ENCODE results near the gene RHBDD3.

The RHBDD3 gene

DNA sequence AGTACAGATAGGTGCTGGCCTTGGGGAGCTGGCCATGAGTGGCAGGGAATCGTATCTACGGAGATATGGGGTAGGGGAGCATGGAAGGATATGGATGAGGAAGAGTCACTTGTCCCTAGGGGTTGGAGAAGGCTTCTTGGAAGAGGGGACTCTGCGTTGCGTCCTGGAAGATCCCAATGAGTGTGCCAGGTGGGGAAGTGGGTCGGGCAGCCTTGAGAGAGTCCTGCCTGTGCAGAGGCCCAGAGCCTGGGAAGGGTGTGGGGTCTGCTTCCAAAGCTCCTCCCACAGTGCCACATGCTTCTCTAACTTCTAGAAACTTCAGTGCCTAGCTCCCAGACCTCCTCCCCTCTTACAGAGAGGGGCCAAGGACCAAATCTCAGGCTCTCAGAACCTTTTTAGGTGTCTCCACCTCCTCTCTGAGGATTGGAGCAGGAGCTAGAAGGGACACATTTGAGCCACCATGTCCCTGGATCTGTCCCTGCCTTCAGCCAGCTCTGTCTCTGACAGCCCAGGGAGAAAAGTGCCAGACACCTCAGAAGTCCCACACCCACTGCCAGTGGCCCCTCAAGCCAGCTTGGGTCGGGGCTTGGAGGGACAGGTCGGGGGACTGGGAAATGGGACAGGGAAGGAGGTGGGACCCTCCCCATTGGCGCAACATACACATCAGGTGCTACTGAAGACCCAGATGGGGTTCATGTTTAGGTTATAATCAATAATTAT lies 11.0 kb downstream of the RHBDD3 start:
- no peak overlapping the region for H2BK5ac ChIP-seq (ENCODE audit: low read depth, low read length, poor library complexity)
- no peaks in the 10 kb centered on the region for H3K79me1 ChIP-seq (ENCODE audit: low read length)
- H3K9me3 ChIP-seq (ENCODE audit: insufficient read depth, low read depth, low read length), result no peaks in the 10 kb centered on the region
- no peaks in the 10 kb centered on the region for H3K4me1 ChIP-seq (ENCODE audit: control insufficient read depth in 1 of 2, insufficient read depth in 2 of 2, low read length in 2 of 2)
- H2AK5ac ChIP-seq (ENCODE audit: low read length), result no peak overlapping the region
- no peak overlapping the region for H3K4me3 ChIP-seq (ENCODE audit: low read depth, low read length)
- H3K27ac ChIP-seq (ENCODE audit: low read depth, low read length), result no peak overlapping the region
- no peak overlapping the region for H4K12ac ChIP-seq (ENCODE audit: low read depth, low read length)
- H3K79me2 ChIP-seq (ENCODE audit: control insufficient read depth, insufficient read depth, low read length, poor library complexity), result no peaks in the 10 kb centered on the region
- H2BK12ac ChIP-seq (ENCODE audit: low read length), result no peak overlapping the region
- WGBS (ENCODE audit: extremely low coverage, insufficient coverage, insufficient read length), result no CpG with 5 or more reads among the region's 8 CpGs
- H2AFZ ChIP-seq (ENCODE audit: insufficient read depth, low read length, poor library complexity), result no peak overlapping the region
- no peaks in the 10 kb centered on the region for H3K27me3 ChIP-seq (ENCODE audit: insufficient read depth, low read length)
- no peak overlapping the region for H3K4ac ChIP-seq (ENCODE audit: low read depth, low read length)
- no peak overlapping the region for H3K9ac ChIP-seq (ENCODE audit: low read length)
- H3K14ac ChIP-seq (ENCODE audit: low read length), result no peak overlapping the region
- peaks cover 10 to 18% of the 10 kb centered on the region in 2 experiments for H3K36me3 ChIP-seq (ENCODE audit: control insufficient read depth in 1 of 2, insufficient read depth in 2 of 2, low read length in 2 of 2)
- no peak overlapping the region for H2BK120ac ChIP-seq (ENCODE audit: insufficient read depth, low read length, poor library complexity)
- H4K8ac ChIP-seq (ENCODE audit: low read depth, low read length), result no peak overlapping the region
- no peak overlapping the region for H3K23ac ChIP-seq (ENCODE audit: low read length)
- no peak overlapping the region for H4K91ac ChIP-seq (ENCODE audit: low read depth, low read length)
- DNase-seq, result no peak
- H3K18ac ChIP-seq (ENCODE audit: low read length), result no peak overlapping the region
- H3K4me2 ChIP-seq (ENCODE audit: low read length), result no peak overlapping the region

GRCh38 chr22:29255064-29255621 lies 12.6 kb downstream of the RHBDD3 start:
- WGBS (ENCODE audit: extremely low coverage, insufficient coverage, insufficient read length), result no CpG with 5 or more reads among the region's 11 CpGs
- no peak for DNase-seq
- peaks cover 3 to 9% of the 10 kb centered on the region in 2 experiments for H3K36me3 ChIP-seq (ENCODE audit: control insufficient read depth in 1 of 2, insufficient read depth in 2 of 2, low read length in 2 of 2)

GRCh38 chr22:29254286-29254660 lies 13.5 kb downstream of the RHBDD3 start:
- no peaks in the 10 kb centered on the region for H3K79me2 ChIP-seq (ENCODE audit: control insufficient read depth, insufficient read depth, low read length, poor library complexity)
- H3K14ac ChIP-seq (ENCODE audit: low read length), result no peak overlapping the region
- H2BK120ac ChIP-seq (ENCODE audit: insufficient read depth, low read length, poor library complexity), result no peak overlapping the region
- no peak overlapping the region for H4K8ac ChIP-seq (ENCODE audit: low read depth, low read length)
- H3K9ac ChIP-seq (ENCODE audit: low read length), result no peak overlapping the region
- no peaks in the 10 kb centered on the region for H3K79me1 ChIP-seq (ENCODE audit: low read length)
- no peak overlapping the region for H2AFZ ChIP-seq (ENCODE audit: insufficient read depth, low read length, poor library complexity)
- H3K4me1 ChIP-seq (ENCODE audit: control insufficient read depth in 1 of 2, insufficient read depth in 2 of 2, low read length in 2 of 2), result no peaks in the 10 kb centered on the region
- no peak overlapping the region for H2AK5ac ChIP-seq (ENCODE audit: low read length)
- H2BK12ac ChIP-seq (ENCODE audit: low read length), result no peak overlapping the region
- no CpG with 5 or more reads among the region's 4 CpGs for WGBS (ENCODE audit: extremely low coverage, insufficient coverage, insufficient read length)
- H3K4me2 ChIP-seq (ENCODE audit: low read length), result no peak overlapping the region
- no peak overlapping the region for H3K18ac ChIP-seq (ENCODE audit: low read length)
- H3K36me3 ChIP-seq (ENCODE audit: control insufficient read depth in 1 of 2, insufficient read depth in 2 of 2, low read length in 2 of 2), result peaks cover 0 to under 1% of the 10 kb centered on the region in 2 experiments
- no peak for DNase-seq
- H3K9me3 ChIP-seq (ENCODE audit: insufficient read depth, low read depth, low read length), result no peaks in the 10 kb centered on the region
- no peak overlapping the region for H3K27ac ChIP-seq (ENCODE audit: low read depth, low read length)
- no peak overlapping the region for H3K4me3 ChIP-seq (ENCODE audit: low read depth, low read length)
- no peak overlapping the region for H3K23ac ChIP-seq (ENCODE audit: low read length)
- no peaks in the 10 kb centered on the region for H3K27me3 ChIP-seq (ENCODE audit: insufficient read depth, low read length)
- H2BK5ac ChIP-seq (ENCODE audit: low read depth, low read length, poor library complexity), result no peak overlapping the region
- H3K4ac ChIP-seq (ENCODE audit: low read depth, low read length), result no peak overlapping the region
- H4K91ac ChIP-seq (ENCODE audit: low read depth, low read length), result no peak overlapping the region
- H4K12ac ChIP-seq (ENCODE audit: low read depth, low read length), result no peak overlapping the region

More at GRCh38 chr22:29255064-29255621, 12.6 kb downstream of the RHBDD3 start:
- Histone ChIP-seq H4K12ac (ENCODE audit: low read depth, low read length) (no peak overlapping the region), H3K9me3 (ENCODE audit: insufficient read depth, low read depth, low read length) (no peaks in the 10 kb centered on the region), H3K27me3 (ENCODE audit: insufficient read depth, low read length) (no peaks in the 10 kb centered on the region), H3K4me3 (ENCODE audit: low read depth, low read length) (no peak overlapping the region), H3K4ac (ENCODE audit: low read depth, low read length) (no peak overlapping the region), H2AK5ac (ENCODE audit: low read length) (no peak overlapping the region), H2BK120ac (ENCODE audit: insufficient read depth, low read length, poor library complexity) (no peak overlapping the region), H3K79me2 (ENCODE audit: control insufficient read depth, insufficient read depth, low read length, poor library complexity) (no peaks in the 10 kb centered on the region), H3K4me1 (ENCODE audit: control insufficient read depth in 1 of 2, insufficient read depth in 2 of 2, low read length in 2 of 2) (no peaks in the 10 kb centered on the region), H3K79me1 (ENCODE audit: low read length) (no peaks in the 10 kb centered on the region), H2BK12ac (ENCODE audit: low read length) (no peak overlapping the region), H3K18ac (ENCODE audit: low read length) (no peak overlapping the region), H4K91ac (ENCODE audit: low read depth, low read length) (no peak overlapping the region), H3K4me2 (ENCODE audit: low read length) (no peak overlapping the region), H4K8ac (ENCODE audit: low read depth, low read length) (no peak overlapping the region), H3K14ac (ENCODE audit: low read length) (no peak overlapping the region), H3K9ac (ENCODE audit: low read length) (no peak overlapping the region), H3K27ac (ENCODE audit: low read depth, low read length) (no peak overlapping the region), H2BK5ac (ENCODE audit: low read depth, low read length, poor library complexity) (no peak overlapping the region), H2AFZ (ENCODE audit: insufficient read depth, low read length, poor library complexity) (no peak overlapping the region), H3K23ac (ENCODE audit: low read length) (no peak overlapping the region)

GRCh38 chr22:29253561-29254285 lies 14.1 kb downstream of the RHBDD3 start:
- no peak overlapping the region for H3K18ac ChIP-seq (ENCODE audit: low read length)
- no peaks in the 10 kb centered on the region for H3K79me2 ChIP-seq (ENCODE audit: control insufficient read depth, insufficient read depth, low read length, poor library complexity)
- no peak overlapping the region for H4K12ac ChIP-seq (ENCODE audit: low read depth, low read length)
- H3K27me3 ChIP-seq (ENCODE audit: insufficient read depth, low read length), result no peaks in the 10 kb centered on the region
- DNase-seq, result no peak
- no peak overlapping the region for H3K4me3 ChIP-seq (ENCODE audit: low read depth, low read length)
- H3K14ac ChIP-seq (ENCODE audit: low read length), result no peak overlapping the region
- no CpG with 5 or more reads among the region's 14 CpGs for WGBS (ENCODE audit: extremely low coverage, insufficient coverage, insufficient read length)
- no peaks in the 10 kb centered on the region for H3K79me1 ChIP-seq (ENCODE audit: low read length)
- H3K27ac ChIP-seq (ENCODE audit: low read depth, low read length), result no peak overlapping the region
- H3K9me3 ChIP-seq (ENCODE audit: insufficient read depth, low read depth, low read length), result no peaks in the 10 kb centered on the region
- H3K23ac ChIP-seq (ENCODE audit: low read length), result no peak overlapping the region
- no peak overlapping the region for H3K4me2 ChIP-seq (ENCODE audit: low read length)
- no peak overlapping the region for H4K91ac ChIP-seq (ENCODE audit: low read depth, low read length)
- H2AK5ac ChIP-seq (ENCODE audit: low read length), result no peak overlapping the region
- H3K4ac ChIP-seq (ENCODE audit: low read depth, low read length), result no peak overlapping the region
- H3K36me3 ChIP-seq (ENCODE audit: control insufficient read depth in 1 of 2, insufficient read depth in 2 of 2, low read length in 2 of 2), result no peaks in the 10 kb centered on the region
- no peaks in the 10 kb centered on the region for H3K4me1 ChIP-seq (ENCODE audit: control insufficient read depth in 1 of 2, insufficient read depth in 2 of 2, low read length in 2 of 2)
- H2BK12ac ChIP-seq (ENCODE audit: low read length), result no peak overlapping the region
- no peak overlapping the region for H3K9ac ChIP-seq (ENCODE audit: low read length)
- no peak overlapping the region for H2AFZ ChIP-seq (ENCODE audit: insufficient read depth, low read length, poor library complexity)
- no peak overlapping the region for H2BK5ac ChIP-seq (ENCODE audit: low read depth, low read length, poor library complexity)
- H2BK120ac ChIP-seq (ENCODE audit: insufficient read depth, low read length, poor library complexity), result no peak overlapping the region
- H4K8ac ChIP-seq (ENCODE audit: low read depth, low read length), result no peak overlapping the region

All from trophoblast cell (in vitro differentiated cells and primary cell).